ENCODE results near the gene ADCY10.

DNA sequence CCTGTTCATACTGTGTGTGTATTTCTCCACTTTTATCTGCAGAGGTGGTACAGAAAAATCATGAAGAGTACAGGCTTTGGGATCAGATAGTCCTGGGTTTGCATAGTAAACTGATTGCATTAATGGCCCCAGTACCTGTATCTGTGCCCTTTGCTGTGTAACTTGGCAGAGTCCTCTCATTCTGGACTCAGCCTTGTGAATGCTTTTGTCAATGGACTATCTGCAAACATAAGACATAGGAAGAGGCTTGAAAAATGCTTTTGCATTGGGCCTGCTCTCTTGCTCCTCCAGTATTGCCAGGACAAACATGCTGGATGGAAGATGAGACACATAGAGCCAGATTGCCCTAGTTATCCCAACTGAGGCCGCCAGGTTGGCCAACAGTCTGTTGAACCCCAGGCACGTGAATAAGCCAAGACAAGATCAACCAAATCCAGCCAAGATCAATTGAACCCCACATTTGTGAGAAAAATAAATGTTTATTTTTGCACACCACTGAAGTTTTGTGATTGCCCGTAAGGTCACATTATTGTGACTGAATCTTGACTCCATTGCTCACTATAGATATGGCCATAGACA lies 37.2 kb downstream of the ADCY10 start:
- TF ChIP-seq, protein P1, sequence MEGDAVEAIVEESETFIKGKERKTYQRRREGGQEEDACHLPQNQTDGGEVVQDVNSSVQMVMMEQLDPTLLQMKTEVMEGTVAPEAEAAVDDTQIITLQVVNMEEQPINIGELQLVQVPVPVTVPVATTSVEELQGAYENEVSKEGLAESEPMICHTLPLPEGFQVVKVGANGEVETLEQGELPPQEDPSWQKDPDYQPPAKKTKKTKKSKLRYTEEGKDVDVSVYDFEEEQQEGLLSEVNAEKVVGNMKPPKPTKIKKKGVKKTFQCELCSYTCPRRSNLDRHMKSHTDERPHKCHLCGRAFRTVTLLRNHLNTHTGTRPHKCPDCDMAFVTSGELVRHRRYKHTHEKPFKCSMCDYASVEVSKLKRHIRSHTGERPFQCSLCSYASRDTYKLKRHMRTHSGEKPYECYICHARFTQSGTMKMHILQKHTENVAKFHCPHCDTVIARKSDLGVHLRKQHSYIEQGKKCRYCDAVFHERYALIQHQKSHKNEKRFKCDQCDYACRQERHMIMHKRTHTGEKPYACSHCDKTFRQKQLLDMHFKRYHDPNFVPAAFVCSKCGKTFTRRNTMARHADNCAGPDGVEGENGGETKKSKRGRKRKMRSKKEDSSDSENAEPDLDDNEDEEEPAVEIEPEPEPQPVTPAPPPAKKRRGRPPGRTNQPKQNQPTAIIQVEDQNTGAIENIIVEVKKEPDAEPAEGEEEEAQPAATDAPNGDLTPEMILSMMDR (IDR thresholded peaks at IDR 0.05): no peak
- TF ChIP-seq POLR2A (IDR thresholded peaks at IDR 0.05): no peak

Measured in right lobe of liver (tissue), 4 donors.